Ovary (tissue), 3 donors: ENCODE measurements around the gene IQGAP2.

Experiments used
- POLR2A ChIP-seq: fragments of 450-650 bp; IDR thresholded peaks from one replicate; pipeline ENCODE4 v1.6.1; 2017; ENCODE audit warnings: antibody characterized with exemption, mild to moderate bottlenecking, moderate library complexity
- TF ChIP-seq, protein P1 (sequence below), 3 donors: fragments of 450-650 bp in 2 of 3; fragments of 200-600 bp in 1 of 3; IDR thresholded peaks; one replicate each; pipeline versions ENCODE4 v1.5.1 to v1.8.0; 2016 to 2022; ENCODE audit warnings: antibody characterized with exemption in 3 of 3, mild to moderate bottlenecking in 1 of 3
- donor health status: DM: no; HTN: no; CAD: no.

DNA sequence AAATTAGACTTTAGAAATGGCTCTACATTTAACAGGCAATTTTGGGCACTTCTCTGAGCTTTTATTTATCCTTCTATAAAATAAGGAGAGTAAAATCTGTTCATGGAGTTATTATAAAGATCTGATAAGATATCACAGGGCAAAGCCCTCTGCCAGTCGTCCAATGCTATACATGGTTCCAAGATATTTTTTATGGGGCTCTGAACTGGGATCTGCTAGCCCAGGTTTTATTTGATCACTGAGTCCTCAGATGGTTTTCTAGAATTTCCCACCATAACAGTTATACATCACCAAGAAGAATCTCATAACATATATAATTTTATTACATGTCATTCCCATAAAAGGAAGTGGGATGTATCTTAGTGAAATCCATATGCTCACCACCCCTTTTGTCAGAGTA is 23.2 kb upstream of the IQGAP2 start:
- TF ChIP-seq, protein P1, sequence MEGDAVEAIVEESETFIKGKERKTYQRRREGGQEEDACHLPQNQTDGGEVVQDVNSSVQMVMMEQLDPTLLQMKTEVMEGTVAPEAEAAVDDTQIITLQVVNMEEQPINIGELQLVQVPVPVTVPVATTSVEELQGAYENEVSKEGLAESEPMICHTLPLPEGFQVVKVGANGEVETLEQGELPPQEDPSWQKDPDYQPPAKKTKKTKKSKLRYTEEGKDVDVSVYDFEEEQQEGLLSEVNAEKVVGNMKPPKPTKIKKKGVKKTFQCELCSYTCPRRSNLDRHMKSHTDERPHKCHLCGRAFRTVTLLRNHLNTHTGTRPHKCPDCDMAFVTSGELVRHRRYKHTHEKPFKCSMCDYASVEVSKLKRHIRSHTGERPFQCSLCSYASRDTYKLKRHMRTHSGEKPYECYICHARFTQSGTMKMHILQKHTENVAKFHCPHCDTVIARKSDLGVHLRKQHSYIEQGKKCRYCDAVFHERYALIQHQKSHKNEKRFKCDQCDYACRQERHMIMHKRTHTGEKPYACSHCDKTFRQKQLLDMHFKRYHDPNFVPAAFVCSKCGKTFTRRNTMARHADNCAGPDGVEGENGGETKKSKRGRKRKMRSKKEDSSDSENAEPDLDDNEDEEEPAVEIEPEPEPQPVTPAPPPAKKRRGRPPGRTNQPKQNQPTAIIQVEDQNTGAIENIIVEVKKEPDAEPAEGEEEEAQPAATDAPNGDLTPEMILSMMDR (IDR thresholded peaks at IDR 0.05) = no peak
- TF ChIP-seq POLR2A = no peak
